WERI-Rb-1 (cell line): Measurements from ENCODE around the gene STXBP6.

ENCODE experiments used
- DNase-seq: peaks from one replicate; pipeline ENCODE4 v3.0.0-alpha.2; 2020
- H3K27ac ChIP-seq: fragments of 250-450 bp; sonication (Bioruptor Pico); 2 replicates; pipeline ENCODE4 v1.5.1; 2020; ENCODE audit warnings: mild to moderate bottlenecking, moderate library complexity
- H3K27me3 ChIP-seq: fragments of 250-450 bp; sonication (Bioruptor Pico); 2 replicates; pipeline ENCODE4 v1.5.1; 2021; ENCODE audit warnings: mild to moderate bottlenecking, low read depth, moderate library complexity; ENCODE audit not compliant: insufficient read depth, severe bottlenecking
- H3K36me3 ChIP-seq: fragments of 250-450 bp; sonication (Bioruptor Pico); 2 replicates; pipeline ENCODE4 v1.5.1; 2020; ENCODE audit warnings: mild to moderate bottlenecking, moderate library complexity
- H3K4me3 ChIP-seq: 2 replicates; pipeline ENCODE4 v1.5.1; 2011; ENCODE audit warnings: low read depth, mild to moderate bottlenecking, control low read depth, low read length
- H3K9me3 ChIP-seq: fragments of 250-450 bp; sonication (Bioruptor Pico); 2 replicates; pipeline ENCODE4 v1.5.1; 2021; ENCODE audit warnings: mild to moderate bottlenecking, moderate library complexity; ENCODE audit not compliant: severe bottlenecking
- TF ChIP-seq, protein P1 (sequence below): IDR thresholded peaks from 2 replicates; pipeline ENCODE4 v1.5.1; 2011; ENCODE audit warnings: low read depth, mild to moderate bottlenecking, control low read depth, inconsistent platforms, low read length

The STXBP6 gene

DNA sequence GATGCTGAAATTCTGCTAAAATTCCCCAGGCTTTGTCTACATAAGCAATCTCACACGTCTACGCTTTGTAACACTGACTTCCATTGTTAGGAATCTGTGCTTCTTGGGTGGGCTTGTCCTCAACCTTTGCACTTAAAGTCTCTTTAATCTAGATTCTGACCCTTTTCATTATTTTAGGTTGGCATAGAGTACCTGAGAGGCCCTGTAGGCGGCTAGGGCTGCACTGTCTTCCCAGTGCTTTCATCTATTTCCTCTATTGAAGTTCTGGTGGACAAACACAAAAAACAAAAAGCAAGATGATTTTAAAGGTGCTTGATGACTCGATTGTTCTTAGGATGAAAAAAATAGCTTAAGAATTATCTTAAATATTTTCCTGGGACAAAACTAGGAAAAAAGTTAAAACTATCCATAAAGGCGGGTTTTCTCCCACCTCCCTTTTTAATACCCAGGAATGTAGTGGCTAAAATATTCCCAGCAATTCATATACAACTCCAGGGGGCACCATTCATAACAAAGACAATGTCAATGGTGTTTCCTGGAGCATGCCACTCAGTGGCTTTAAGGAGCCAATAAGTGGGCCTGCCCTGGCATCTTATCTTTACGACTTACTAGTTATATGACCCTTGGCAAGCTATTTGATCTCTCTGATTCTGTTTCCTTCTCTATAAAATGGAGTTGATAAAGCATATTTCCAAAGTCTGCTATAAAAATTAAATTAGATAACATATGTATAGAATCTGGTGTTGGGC lies 197.5 kb downstream of the STXBP6 start:
- Histone ChIP-seq H3K9me3 (no peaks in the 10 kb centered on the region), H3K4me3 (no peak overlapping the region), H3K27me3 (peaks cover 52% of the 10 kb centered on the region), H3K36me3 (no peaks in the 10 kb centered on the region), H3K27ac (no peak overlapping the region)
- TF ChIP-seq, protein P1, sequence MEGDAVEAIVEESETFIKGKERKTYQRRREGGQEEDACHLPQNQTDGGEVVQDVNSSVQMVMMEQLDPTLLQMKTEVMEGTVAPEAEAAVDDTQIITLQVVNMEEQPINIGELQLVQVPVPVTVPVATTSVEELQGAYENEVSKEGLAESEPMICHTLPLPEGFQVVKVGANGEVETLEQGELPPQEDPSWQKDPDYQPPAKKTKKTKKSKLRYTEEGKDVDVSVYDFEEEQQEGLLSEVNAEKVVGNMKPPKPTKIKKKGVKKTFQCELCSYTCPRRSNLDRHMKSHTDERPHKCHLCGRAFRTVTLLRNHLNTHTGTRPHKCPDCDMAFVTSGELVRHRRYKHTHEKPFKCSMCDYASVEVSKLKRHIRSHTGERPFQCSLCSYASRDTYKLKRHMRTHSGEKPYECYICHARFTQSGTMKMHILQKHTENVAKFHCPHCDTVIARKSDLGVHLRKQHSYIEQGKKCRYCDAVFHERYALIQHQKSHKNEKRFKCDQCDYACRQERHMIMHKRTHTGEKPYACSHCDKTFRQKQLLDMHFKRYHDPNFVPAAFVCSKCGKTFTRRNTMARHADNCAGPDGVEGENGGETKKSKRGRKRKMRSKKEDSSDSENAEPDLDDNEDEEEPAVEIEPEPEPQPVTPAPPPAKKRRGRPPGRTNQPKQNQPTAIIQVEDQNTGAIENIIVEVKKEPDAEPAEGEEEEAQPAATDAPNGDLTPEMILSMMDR = no peak
- DNase-seq = no peak

DNA sequence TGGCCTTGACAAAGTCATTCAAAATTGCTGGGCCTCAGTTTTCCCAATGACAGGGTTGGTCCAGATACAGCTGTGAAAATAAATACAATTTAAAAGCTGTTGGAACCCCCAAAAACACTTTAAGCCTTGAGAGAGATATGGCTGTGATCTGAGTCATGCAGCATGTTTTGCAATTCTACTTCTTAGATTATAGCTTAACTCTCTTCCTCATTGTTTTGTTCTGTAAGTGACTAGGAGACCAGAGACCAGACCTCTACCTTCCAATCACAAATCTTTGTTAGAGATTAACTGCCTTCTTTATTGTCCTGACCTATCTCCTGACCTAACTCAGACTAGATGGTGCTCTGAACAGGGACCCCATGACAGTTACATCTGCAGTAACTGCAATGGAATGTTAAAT lies 198.1 kb downstream of the STXBP6 start:
- no peak for DNase-seq
- TF ChIP-seq, protein P1 = no peak
- Histone ChIP-seq H3K36me3 (no peaks in the 10 kb centered on the region), H3K27ac (no peak overlapping the region), H3K9me3 (no peaks in the 10 kb centered on the region), H3K4me3 (no peak overlapping the region), H3K27me3 (peaks cover 45% of the 10 kb centered on the region)

DNA sequence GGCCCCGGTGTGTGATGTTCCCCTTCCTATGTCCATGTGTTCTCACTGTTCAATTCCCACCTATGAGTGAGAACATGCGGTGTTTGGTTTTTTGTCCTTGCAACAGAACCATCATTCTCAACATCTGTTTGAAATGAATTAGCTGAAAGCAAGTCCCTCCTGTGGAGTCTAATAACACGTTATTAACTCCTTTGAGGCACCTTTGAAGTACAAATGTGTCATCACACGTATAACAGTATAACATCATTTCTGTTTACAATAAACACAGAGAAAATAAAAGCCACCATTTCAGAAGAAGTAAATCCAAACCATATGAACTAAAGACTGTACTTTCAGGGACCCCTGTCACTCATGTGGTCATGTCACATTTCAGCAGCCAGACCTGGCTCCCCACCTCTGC lies 198.5 kb downstream of the STXBP6 start:
- DNase-seq = no peak
- TF ChIP-seq, protein P1 = no peak
- peaks cover 41% of the 10 kb centered on the region for H3K27me3 ChIP-seq
- no peak overlapping the region for H3K4me3 ChIP-seq
- no peak overlapping the region for H3K27ac ChIP-seq
- H3K9me3 ChIP-seq = no peaks in the 10 kb centered on the region
- H3K36me3 ChIP-seq = no peaks in the 10 kb centered on the region

DNA sequence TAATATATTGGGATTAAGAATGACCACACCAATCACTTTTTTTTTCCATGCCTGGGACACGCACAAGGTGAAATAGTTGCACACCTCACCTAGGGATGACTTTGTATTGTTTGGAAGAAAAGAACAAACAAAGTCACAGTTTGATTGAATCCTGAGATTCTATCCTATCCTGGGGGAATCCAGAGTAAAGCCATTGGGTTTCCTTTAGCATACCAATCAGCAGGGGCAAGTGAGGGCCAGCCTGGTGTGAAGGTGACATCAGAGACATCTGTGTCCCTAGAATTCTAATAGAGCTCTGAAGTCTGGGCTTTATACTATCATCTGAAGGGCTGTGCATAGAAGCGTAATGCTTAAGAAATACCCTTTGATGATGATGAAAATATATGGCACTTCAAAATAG lies 199.9 kb downstream of the STXBP6 start:
- Histone ChIP-seq H3K9me3 (no peaks in the 10 kb centered on the region), H3K27me3 (peaks cover 36% of the 10 kb centered on the region), H3K27ac (no peak overlapping the region), H3K36me3 (no peaks in the 10 kb centered on the region), H3K4me3 (no peak overlapping the region)
- TF ChIP-seq, protein P1 = no peak
- no peak for DNase-seq

DNA sequence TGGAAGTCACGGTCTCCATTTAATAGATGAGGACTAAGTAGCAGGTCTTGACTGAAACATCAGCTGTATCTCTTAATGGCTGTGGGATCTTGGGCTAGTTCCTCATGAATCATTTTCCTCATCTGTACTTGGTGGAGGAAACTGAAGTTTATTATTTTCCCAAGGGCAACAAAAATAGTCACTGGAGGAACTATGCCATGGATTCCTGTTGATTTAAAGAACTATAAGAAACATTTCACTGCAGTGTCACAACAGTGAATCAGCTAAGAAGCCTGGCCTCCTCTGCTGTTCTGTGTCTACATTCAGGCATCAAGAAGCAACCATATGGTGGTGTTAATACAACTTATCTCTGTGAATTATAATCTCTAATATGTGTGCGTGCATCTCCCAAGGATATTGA lies 200.5 kb downstream of the STXBP6 start:
- Histone ChIP-seq H3K36me3 (no peaks in the 10 kb centered on the region), H3K9me3 (no peaks in the 10 kb centered on the region), H3K27me3 (peaks cover 36% of the 10 kb centered on the region), H3K27ac (no peak overlapping the region), H3K4me3 (no peak overlapping the region)
- no peak for DNase-seq
- TF ChIP-seq, protein P1 = no peak

DNA sequence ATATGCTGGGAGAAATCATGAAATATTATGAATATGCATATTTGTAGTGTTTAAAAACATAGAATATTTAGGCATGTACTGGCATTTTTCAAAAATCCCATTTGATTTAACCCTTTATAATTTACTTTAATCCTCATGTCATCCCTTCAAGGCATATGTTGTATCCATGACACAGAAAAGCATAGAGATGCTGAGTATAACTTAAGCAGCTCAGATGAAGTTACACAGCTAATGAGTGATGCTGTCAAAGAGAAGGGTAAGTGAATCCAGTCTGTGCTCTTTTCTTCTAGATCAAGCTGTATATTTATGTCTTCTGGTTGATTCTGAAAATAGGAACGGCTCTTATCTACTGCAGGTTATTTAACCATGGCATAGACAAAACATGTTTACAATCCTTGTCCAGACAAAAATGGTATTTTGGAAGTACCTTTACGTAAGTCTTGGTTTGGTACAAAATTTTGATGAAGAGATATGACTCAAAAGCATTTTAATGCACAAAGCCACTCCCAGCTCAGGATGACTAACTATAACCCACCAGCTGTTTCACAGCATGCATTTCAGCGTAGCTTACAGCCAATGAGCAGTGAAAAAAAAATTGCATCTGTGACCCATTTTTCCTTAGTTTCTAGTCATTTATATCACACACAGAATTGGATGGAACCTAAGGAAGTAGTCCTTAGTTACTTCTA lies 201.7 kb downstream of the STXBP6 start:
- Histone ChIP-seq H3K36me3 (no peaks in the 10 kb centered on the region), H3K9me3 (no peaks in the 10 kb centered on the region)
- no peak for DNase-seq

More for the DNA sequence above, 201.7 kb downstream of the STXBP6 start:
- Histone ChIP-seq H3K27me3 (peaks cover 31% of the 10 kb centered on the region), H3K27ac (no peak overlapping the region), H3K4me3 (no peak overlapping the region)
- TF ChIP-seq, protein P1 = no peak
